GM19025 (cell line): ENCODE results near the gene MNDA.

ENCODE experiments used
- ATAC-seq: cut with Tn5 transposase; IDR thresholded peaks from one replicate; pipeline ENCODE4 v1.9.1; 2021; ENCODE audit warnings: mild to moderate bottlenecking, low read depth, moderate library complexity; ENCODE audit not compliant: unreplicated experiment

The MNDA gene

GRCh38 chr1:158830904-158831507, at the start of gene MNDA:
Gene MNDA (plus strand): TSS chr1:158831351. CDS start chr1:158842154, 10,803 bp downstream.
- peak; percentile 88 for ATAC-seq

DNA sequence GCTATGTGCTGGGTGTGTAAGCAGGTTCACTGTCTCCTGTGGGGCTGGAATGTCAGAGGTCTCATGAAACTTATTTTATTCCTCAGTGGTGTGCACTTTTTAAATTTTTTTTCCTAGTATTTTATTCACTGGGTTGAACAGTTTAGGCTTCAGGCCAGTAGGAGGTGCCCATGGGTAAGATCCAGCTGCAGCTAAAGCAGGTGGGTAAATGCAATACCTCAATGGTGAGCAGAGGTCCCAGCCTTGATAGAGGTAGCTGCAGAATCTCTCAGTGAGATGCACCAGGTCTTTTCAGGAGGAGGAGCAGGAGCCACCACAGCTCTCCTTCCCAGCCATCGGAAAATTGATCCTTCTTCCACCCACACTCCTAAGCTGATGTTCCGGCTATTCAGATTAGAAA, 37.5 kb upstream of the MNDA start:
- ATAC-seq: no peak

- ATAC-seq: no peak
These were observed 36.9 kb upstream of the MNDA start for GRCh38 chr1:158794247-158794646.

GRCh38 chr1:158798531-158798930, 32.6 kb upstream of the MNDA start:
- ATAC-seq: no peak

- no peak for ATAC-seq
These were observed 31.5 kb upstream of the MNDA start for GRCh38 chr1:158799689-158800088.

DNA sequence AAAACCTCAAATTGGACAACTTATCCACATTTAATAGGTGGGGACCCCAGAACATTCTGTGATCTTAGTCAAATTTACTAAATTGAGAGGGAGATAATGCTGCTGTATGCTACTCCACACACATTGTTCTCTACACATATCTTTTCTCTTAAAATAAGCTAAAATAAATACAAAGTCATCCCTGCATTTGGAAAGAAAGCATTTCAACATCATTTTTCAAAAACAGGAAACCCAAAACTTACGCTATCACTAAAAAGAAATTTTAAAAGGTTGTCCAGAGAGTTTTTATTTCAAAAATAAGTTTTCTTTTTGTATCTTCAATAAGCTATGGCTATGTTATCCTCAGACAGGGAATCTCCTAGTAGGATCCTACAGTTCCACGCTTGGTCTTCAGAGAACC, 30.6 kb upstream of the MNDA start:
- no peak for ATAC-seq

DNA sequence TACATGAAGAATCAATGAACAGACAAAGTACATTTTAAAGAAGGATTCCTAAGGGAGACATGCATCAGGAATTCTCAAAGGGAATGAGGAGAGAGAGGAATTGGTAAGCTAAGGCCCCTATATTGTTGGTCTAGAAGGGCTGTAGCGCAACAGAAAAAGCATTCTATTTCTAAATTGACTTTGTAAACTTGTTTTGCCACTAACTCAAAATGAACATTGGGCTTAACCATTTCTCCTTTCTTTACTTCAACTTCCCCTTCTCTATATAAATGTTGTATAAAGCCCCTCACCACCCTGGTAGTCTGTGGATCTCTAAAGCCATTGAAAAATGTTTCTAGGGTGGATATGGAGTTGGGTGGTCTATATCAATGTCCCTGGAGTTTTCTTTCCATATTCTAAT, 29.8 kb upstream of the MNDA start:
- no peak for ATAC-seq

GRCh38 chr1:158803678-158804077, 27.5 kb upstream of the MNDA start:
- no peak for ATAC-seq

GRCh38 chr1:158806916-158807536, 24.1 kb upstream of the MNDA start:
- ATAC-seq: no peak

DNA sequence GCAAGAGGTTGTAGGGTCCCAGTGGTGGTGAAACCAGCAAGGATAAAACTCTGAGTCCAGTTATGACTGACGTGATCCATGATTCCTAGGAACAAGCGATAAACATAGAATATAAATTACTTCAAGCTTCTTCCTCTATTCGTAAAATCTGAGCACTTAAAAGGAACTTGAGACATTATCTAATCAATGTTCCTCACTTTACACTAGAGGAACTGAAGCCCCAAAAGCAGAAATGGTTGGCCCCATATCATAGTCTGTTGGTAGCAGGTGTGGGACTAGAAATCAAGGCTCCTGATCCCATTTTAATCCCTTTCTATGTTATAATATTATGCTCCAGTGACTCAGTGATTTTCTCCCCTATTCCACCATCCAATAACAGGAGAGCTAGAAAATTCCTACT, 21.9 kb upstream of the MNDA start:
- no peak for ATAC-seq

GRCh38 chr1:158809862-158810261, 21.3 kb upstream of the MNDA start:
- no peak for ATAC-seq

DNA sequence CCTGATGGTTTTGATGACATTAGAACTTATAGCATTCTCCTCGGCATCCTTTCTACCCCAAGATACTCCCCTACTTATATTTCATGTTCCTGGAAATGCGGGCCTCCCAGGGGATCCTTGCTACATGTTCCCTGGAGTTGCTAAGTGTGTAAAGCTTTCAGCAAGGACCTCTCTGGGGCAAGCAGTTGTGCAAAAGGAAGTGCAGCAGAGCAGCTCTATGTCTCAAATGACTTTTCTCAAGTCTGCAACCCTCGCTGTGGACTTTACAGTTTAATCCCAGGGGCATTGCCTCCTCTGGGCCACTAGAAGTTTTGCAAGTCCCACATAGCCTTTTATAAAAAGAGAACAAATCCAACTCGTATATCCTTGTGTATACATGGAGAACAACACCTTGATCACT, 20.8 kb upstream of the MNDA start:
- ATAC-seq: no peak

- no peak for ATAC-seq
These were observed 18.8 kb upstream of the MNDA start for GRCh38 chr1:158812336-158812735.

- ATAC-seq: no peak
These were observed 18.0 kb upstream of the MNDA start for GRCh38 chr1:158813164-158813563.

- ATAC-seq: no peak
These were observed 16.2 kb upstream of the MNDA start for GRCh38 chr1:158814970-158815369.

- no peak for ATAC-seq
These were observed 12.6 kb upstream of the MNDA start for GRCh38 chr1:158818560-158818959.

- ATAC-seq: no peak
These were observed 12.1 kb upstream of the MNDA start for GRCh38 chr1:158818975-158819431.

GRCh38 chr1:158819461-158820443, 11.4 kb upstream of the MNDA start:
- no peak for ATAC-seq

DNA sequence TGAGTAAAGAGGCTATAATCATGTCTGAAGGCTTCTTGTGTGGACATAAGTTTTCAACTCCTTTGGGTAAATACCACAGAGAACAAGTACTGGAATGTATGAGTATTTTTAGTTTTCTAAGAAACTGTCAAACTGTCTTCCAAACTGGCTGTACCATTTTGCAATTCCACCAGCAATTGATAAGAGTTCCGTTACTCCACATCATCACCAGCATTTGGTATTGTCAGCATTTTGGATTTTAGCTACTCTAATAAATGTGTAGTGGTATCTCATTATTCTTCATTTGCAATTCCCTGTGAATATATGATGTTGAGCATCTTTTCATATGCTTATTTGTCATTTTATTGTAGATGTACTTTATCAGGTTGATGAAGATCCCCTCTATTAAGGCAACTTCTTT, 9.4 kb upstream of the MNDA start:
- no peak for ATAC-seq

GRCh38 chr1:158830074-158830677, 975 bp upstream of the MNDA start:
- ATAC-seq: peak; percentile 51

GRCh38 chr1:158833264-158833663, 2.1 kb downstream of the MNDA start:
- no peak for ATAC-seq
